KG1 (cell line): Measurements from ENCODE around the gene AJUBA.
"Not testable (repeated sequence)": the region's sequence is repeated elsewhere in the genome, so short reads cannot be mapped to it uniquely, and the experiment has no call there.

ENCODE experiments used
- DNase-seq: peaks from one replicate; lab custom pipeline; 2025; lab: John Stamatoyannopoulos, UW

AJUBA gene

GRCh38 chr14:22979748-22980392 is 2.5 kb downstream of the AJUBA start:
- DNase-seq = no peak

GRCh38 chr14:22978981-22979671 is 3.2 kb downstream of the AJUBA start:
- no peak for DNase-seq

GRCh38 chr14:22978487-22978837 is 3.9 kb downstream of the AJUBA start:
- no peak for DNase-seq

GRCh38 chr14:22977684-22978486 is 4.5 kb downstream of the AJUBA start:
- DNase-seq = no peak

- no peak for DNase-seq
Observed at GRCh38 chr14:22977434-22977683, 5.0 kb downstream of the AJUBA start.

- no peak for DNase-seq
Observed at GRCh38 chr14:22976620-22977433, 5.5 kb downstream of the AJUBA start.

GRCh38 chr14:22974530-22975313 is 7.6 kb downstream of the AJUBA start:
- no peak for DNase-seq

GRCh38 chr14:22973217-22974032 is 8.9 kb downstream of the AJUBA start:
- no peak for DNase-seq

GRCh38 chr14:22972313-22972930 is 9.9 kb downstream of the AJUBA start:
- no peak for DNase-seq

- DNase-seq = no peak
Observed at GRCh38 chr14:22971152-22971551, 11.2 kb downstream of the AJUBA start.

- DNase-seq = no peak
Observed at GRCh38 chr14:22966783-22967269, 15.5 kb downstream of the AJUBA start.

GRCh38 chr14:22965916-22966782 is 16.2 kb downstream of the AJUBA start:
- DNase-seq = not testable (repeated sequence)

- DNase-seq = no peak
Observed at GRCh38 chr14:22962061-22962676, 20.2 kb downstream of the AJUBA start.

- no peak for DNase-seq
Observed at GRCh38 chr14:22955702-22956569, 26.4 kb downstream of the AJUBA start.

- no peak for DNase-seq
Observed at GRCh38 chr14:22952418-22952817, 29.9 kb downstream of the AJUBA start.

- DNase-seq = not testable (repeated sequence)
Observed at GRCh38 chr14:22951795-22952194, 30.6 kb downstream of the AJUBA start.

GRCh38 chr14:22945642-22946041 is 36.7 kb downstream of the AJUBA start:
- no peak for DNase-seq

GRCh38 chr14:22939684-22940083 is 42.7 kb downstream of the AJUBA start:
- DNase-seq = no peak
